Naive thymus-derived CD4-positive, alpha-beta T cell (primary cell): Measurements from ENCODE around the gene PPP1R12B. TPM values are rescaled to one million over a fixed set of nuclear protein-coding genes. Genes with fewer than 3 reads are reported as not detected.
"Not testable (repeated sequence)": the region's sequence is repeated elsewhere in the genome, so short reads cannot be mapped to it uniquely, and the experiment has no call there.

ENCODE experiments used
- ATAC-seq: fragments of 150-1000 bp; cut with Tn5 transposase; 2 replicates; pipeline ENCODE4 v1.10.0; 2021; ENCODE audit warnings: mild to moderate bottlenecking, moderate library complexity
- CTCF ChIA-PET: fragments of 350-600 bp; sonication (Branson Sonifier 250); formaldehyde crosslinking; loops from one replicate; lab custom pipeline; 2021; ENCODE audit warnings: antibody characterized with exemption; lab: Charles Lee
- POLR2A ChIA-PET: fragments of 350-600 bp; sonication (Branson Sonifier 250); formaldehyde crosslinking; loops from one replicate; lab custom pipeline; 2021; ENCODE audit warnings: antibody characterized with exemption, inconsistent platforms; lab: Charles Lee
- DNase-seq, 9 donors: peaks; one replicate each; pipeline versions ENCODE4 v3.0.0 to v3.0.0-alpha.2; 2020 to 2022; ENCODE audit warnings: mixed read lengths in 1 of 9
- H3K27ac ChIP-seq: one replicate; pipeline ENCODE4 v1.7.0; 2013; ENCODE audit warnings: mild to moderate bottlenecking, low read depth, low read length, moderate library complexity
- H3K27me3 ChIP-seq, 2 donors: one replicate each; pipeline ENCODE4 v1.7.0; 2013; ENCODE audit warnings: low read length in 2 of 2, mild to moderate bottlenecking in 2 of 2, moderate library complexity in 2 of 2; ENCODE audit not compliant: control insufficient read depth in 2 of 2, insufficient read depth in 2 of 2
- H3K36me3 ChIP-seq, 3 experiments: 1 replicate in 2 of 3; 2 replicates in 1 of 3; pipeline ENCODE4 v1.7.0; 2013; ENCODE audit warnings: low read length in 3 of 3, mild to moderate bottlenecking in 3 of 3, moderate library complexity in 1 of 3; ENCODE audit not compliant: insufficient read depth in 3 of 3, control insufficient read depth in 2 of 3
- H3K4me1 ChIP-seq, 2 donors: one replicate each; pipeline ENCODE4 v1.7.0; 2013; ENCODE audit warnings: low read length in 2 of 2, mild to moderate bottlenecking in 2 of 2, moderate library complexity in 1 of 2; ENCODE audit not compliant: control insufficient read depth in 2 of 2, insufficient read depth in 2 of 2
- H3K4me3 ChIP-seq: 2 replicates; pipeline ENCODE4 v1.7.0; 2013; ENCODE audit warnings: mild to moderate bottlenecking, low read length
- H3K9me3 ChIP-seq, 3 experiments: 1 replicate in 2 of 3; 2 replicates in 1 of 3; pipeline ENCODE4 v1.7.0; 2013; ENCODE audit warnings: low read length in 3 of 3; ENCODE audit not compliant: control insufficient read depth in 2 of 3
- H3K27ac Mint-ChIP-seq, 9 donors: one replicate each; pipeline ENCODE4 v1.8.0; 2020 to 2022; ENCODE audit warnings: mixed read lengths in 9 of 9, mild to moderate bottlenecking in 8 of 9, moderate library complexity in 5 of 9, inconsistent platforms in 2 of 9
- H3K27me3 Mint-ChIP-seq, 5 donors: one replicate each; pipeline ENCODE4 v1.8.0; 2021 to 2022; ENCODE audit warnings: mixed read lengths in 5 of 5, mild to moderate bottlenecking in 1 of 5
- H3K36me3 Mint-ChIP-seq, 5 donors: one replicate each; pipeline ENCODE4 v1.8.0; 2020 to 2022; ENCODE audit warnings: mixed read lengths in 5 of 5, mild to moderate bottlenecking in 3 of 5, inconsistent platforms in 1 of 5
- H3K4me1 Mint-ChIP-seq, 7 donors: one replicate each; pipeline ENCODE4 v1.8.0; 2020 to 2022; ENCODE audit warnings: mixed read lengths in 7 of 7, mild to moderate bottlenecking in 3 of 7, inconsistent platforms in 1 of 7
- H3K4me3 Mint-ChIP-seq, 10 donors: one replicate each; pipeline ENCODE4 v1.8.0; 2020 to 2022; ENCODE audit warnings: mild to moderate bottlenecking in 10 of 10, mixed read lengths in 10 of 10, moderate library complexity in 6 of 10, inconsistent platforms in 2 of 10
- H3K9me3 Mint-ChIP-seq, 11 donors: one replicate each; pipeline ENCODE4 v1.8.0; 2020 to 2022; ENCODE audit warnings: mixed read lengths in 11 of 11, mild to moderate bottlenecking in 4 of 11, inconsistent platforms in 1 of 11, moderate library complexity in 1 of 11
- intact Hi-C, 2 donors: fragments of 100-400 bp; cut with micrococcal nuclease; formaldehyde crosslinking; loops; one replicate each; pipeline ENCODE4 v1.15.1; 2023
- polyA plus RNA-seq, 2 donors: library from polyadenylated mRNA; unstranded; fragments of 300-500 nt; fragmentation: Illumina TruSeq; gene quantifications; one replicate each; pipeline ENCODE4 v1.2.3, GENCODE V29; 2021
- total RNA-seq, 6 experiments: library from RNA in 5 of 6; stranded (reverse) in 5 of 6; gene quantifications; 1 replicate in 5 of 6; 2 replicates in 1 of 6; pipeline ENCODE4 v1.2.3 and lab custom pipeline; 2021 to 2026

PPP1R12B gene
- total and polyA plus RNA-seq, 7 experiments from 2014 or later, result 5.2 to 38.1 (median 26.8) TPM

GRCh38 chr1:202621446-202621845 is 272.9 kb downstream of the PPP1R12B start:
- no peaks in the 10 kb centered on the region for H3K9me3 ChIP-seq
- Mint-ChIP-seq H3K4me3 (no peak overlapping the region), H3K9me3 (peaks cover 0 to 4% (median 0%) of the 10 kb centered on the region in 11 donors), H3K36me3 (peaks cover 0 to 4% (median 0%) of the 10 kb centered on the region in 5 donors), H3K4me1 (peaks cover 0 to 12% (median 7%) of the 10 kb centered on the region in 7 donors), H3K27me3 (peaks cover 0 to 48% (median 35%) of the 10 kb centered on the region in 5 donors), H3K27ac (no peak overlapping the region)
- no peak for ATAC-seq
- H3K4me3 ChIP-seq, result no peak overlapping the region
- no peaks in the 10 kb centered on the region for H3K36me3 ChIP-seq
- H3K4me1 ChIP-seq, result peaks cover 6 to 10% of the 10 kb centered on the region in 2 donors
- H3K27ac ChIP-seq, result no peak overlapping the region
- intact Hi-C loops, result no loop called here
- no peaks in the 10 kb centered on the region for H3K27me3 ChIP-seq
- ChIA-PET CTCF (no interaction called here), POLR2A (no interaction called here)
- DNase-seq, result no peak

- Histone ChIP-seq H3K27ac (no peak overlapping the region), H3K36me3 (no peaks in the 10 kb centered on the region), H3K9me3 (no peaks in the 10 kb centered on the region), H3K4me1 (peaks cover 6 to 10% of the 10 kb centered on the region in 2 donors), H3K27me3 (no peaks in the 10 kb centered on the region), H3K4me3 (no peak overlapping the region)
- no peak for DNase-seq
- peaks cover 0 to 2% (median 0%) of the 10 kb centered on the region in 11 donors for H3K9me3 Mint-ChIP-seq
- ChIA-PET CTCF (no interaction called here), POLR2A (no interaction called here)
- intact Hi-C loops, result no loop called here
- H3K4me3 Mint-ChIP-seq, result no peak overlapping the region
- H3K27me3 Mint-ChIP-seq, result peaks cover 0 to 38% (median 27%) of the 10 kb centered on the region in 5 donors
- no peak overlapping the region for H3K27ac Mint-ChIP-seq
- peaks cover 0 to 4% (median 0%) of the 10 kb centered on the region in 5 donors for H3K36me3 Mint-ChIP-seq
- H3K4me1 Mint-ChIP-seq, result peaks cover 0 to 9% (median 6%) of the 10 kb centered on the region in 7 donors
- no peak for ATAC-seq
Measured at GRCh38 chr1:202622388-202622787, 273.9 kb downstream of the PPP1R12B start.

GRCh38 chr1:202623075-202623474 is 274.6 kb downstream of the PPP1R12B start:
- peaks cover 11 to 17% of the 10 kb centered on the region in 2 donors for H3K4me1 ChIP-seq
- intact Hi-C loops, result no loop called here
- DNase-seq, result no peak

DNA sequence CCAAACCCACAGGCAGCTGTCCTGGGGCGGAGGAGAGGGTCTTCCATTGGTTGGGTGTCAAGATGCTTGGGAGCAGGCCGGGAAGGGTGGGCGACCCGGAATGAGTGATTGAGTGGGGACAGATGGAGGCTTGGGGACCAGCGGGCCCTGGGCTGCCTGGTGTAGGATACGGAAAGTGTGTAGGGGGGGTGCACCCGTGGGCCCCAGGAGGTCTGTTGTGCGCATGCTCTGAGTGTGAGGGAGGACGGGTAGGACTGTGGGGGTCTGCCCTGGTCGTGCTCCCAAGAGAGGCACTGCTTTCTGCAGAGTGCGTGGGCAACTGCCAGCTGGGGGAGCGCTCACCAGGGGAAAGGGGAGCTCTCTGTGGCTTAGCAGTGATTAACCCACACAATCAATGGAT is 275.0 kb downstream of the PPP1R12B start:
- intact Hi-C loops, CTCF ChIA-PET, H3K36me3 Mint-ChIP-seq, H3K27me3 ChIP-seq, H3K4me3 Mint-ChIP-seq, H3K4me3 ChIP-seq, H3K9me3 Mint-ChIP-seq, ATAC-seq, H3K36me3 ChIP-seq, H3K27ac Mint-ChIP-seq, H3K9me3 ChIP-seq, DNase-seq, POLR2A ChIA-PET, H3K27ac ChIP-seq: not testable (repeated sequence)
- Mint-ChIP-seq H3K27me3 (peaks cover 0 to 30% (median 20%) of the 10 kb centered on the region in 5 donors), H3K4me1 (peaks cover 3 to 20% (median 16%) of the 10 kb centered on the region in 7 donors)
- peaks cover 15 to 21% of the 10 kb centered on the region in 2 donors for H3K4me1 ChIP-seq

More at GRCh38 chr1:202623075-202623474, 274.6 kb downstream of the PPP1R12B start:
- Histone ChIP-seq H3K9me3 (no peaks in the 10 kb centered on the region), H3K27me3 (no peaks in the 10 kb centered on the region), H3K36me3 (no peaks in the 10 kb centered on the region), H3K4me3 (no peak overlapping the region), H3K27ac (no peak overlapping the region)
- Mint-ChIP-seq H3K27ac (no peak overlapping the region), H3K9me3 (peaks cover 0 to 2% (median 0%) of the 10 kb centered on the region in 11 donors), H3K36me3 (no peaks in the 10 kb centered on the region), H3K4me3 (no peak overlapping the region), H3K27me3 (peaks cover 0 to 31% (median 21%) of the 10 kb centered on the region in 5 donors), H3K4me1 (peaks cover 0 to 16% (median 13%) of the 10 kb centered on the region in 7 donors)
- no peak for ATAC-seq
- CTCF ChIA-PET, result no interaction called here
- POLR2A ChIA-PET, result no interaction called here

- Histone ChIP-seq H3K27ac (no peak overlapping the region), H3K4me1 (peaks cover 22 to 28% of the 10 kb centered on the region in 2 donors), H3K36me3 (no peaks in the 10 kb centered on the region), H3K9me3 (no peaks in the 10 kb centered on the region), H3K4me3 (no peak overlapping the region), H3K27me3 (no peaks in the 10 kb centered on the region)
- ChIA-PET CTCF (no interaction called here), POLR2A (no interaction called here)
- no peak for DNase-seq
- Mint-ChIP-seq H3K4me3 (no peak overlapping the region), H3K27me3 (peaks cover 0 to 22% (median 18%) of the 10 kb centered on the region in 5 donors), H3K9me3 (peaks cover 0 to 2% (median 0%) of the 10 kb centered on the region in 11 donors), H3K4me1 (peaks cover 11 to 28% (median 23%) of the 10 kb centered on the region in 7 donors), H3K36me3 (no peaks in the 10 kb centered on the region), H3K27ac (no peak overlapping the region)
- intact Hi-C loops, result loop anchor here in 1 of 2 donors (2.0 kb wide), 2 partner anchors 123 to 275 kb away; partner anchors contain the start of gene PPP1R12B
- no peak for ATAC-seq
Measured at GRCh38 chr1:202624088-202624780, 275.7 kb downstream of the PPP1R12B start.

- intact Hi-C loops, result loop anchor here (1.0 to 5.0 kb wide), 4 partner anchors 124 to 282 kb away; partner anchors contain the start of genes PPP1R12B (in 1 of the 2) and UBE2T (in 1 of the 2)
- DNase-seq (no peak), ATAC-seq (no peak)
- Mint-ChIP-seq H3K27me3 (peaks cover under 1 to 19% (median 14%) of the 10 kb centered on the region in 5 donors), H3K4me3 (no peak overlapping the region), H3K27ac (no peak overlapping the region), H3K4me1 (peaks cover 16 to 33% (median 29%) of the 10 kb centered on the region in 7 donors), H3K36me3 (no peaks in the 10 kb centered on the region), H3K9me3 (peaks cover 0 to 2% (median 0%) of the 10 kb centered on the region in 11 donors)
- H3K27ac ChIP-seq, result no peak overlapping the region
- H3K4me1 ChIP-seq, result peaks cover 24 to 32% of the 10 kb centered on the region in 2 donors
- H3K9me3 ChIP-seq, result no peaks in the 10 kb centered on the region
- CTCF ChIA-PET, result no interaction called here
- H3K36me3 ChIP-seq, result no peaks in the 10 kb centered on the region
- no peak overlapping the region for H3K4me3 ChIP-seq
- H3K27me3 ChIP-seq, result no peaks in the 10 kb centered on the region
- POLR2A ChIA-PET, result interaction anchor here (0.6 kb wide), 1 partner anchor 74 kb away, joined by 3 read pairs; no protein-coding TSS in a partner anchor
Measured at GRCh38 chr1:202624781-202625108, 276.2 kb downstream of the PPP1R12B start.
